HepG2 (cell line): Measurements from ENCODE around the gene APOD. TPM values are rescaled to one million over a fixed set of nuclear protein-coding genes. Genes with fewer than 3 reads are reported as not detected.

Experiments
- ATAC-seq: fragments of 200-7000 bp; cut with Tn5 transposase; 3 replicates; pipeline ENCODE4 v1.9.1; 2020; ENCODE audit warnings: mild to moderate bottlenecking, moderate library complexity
- BruUV-seq: library from RNA; stranded (reverse); fragments of 400-500 nt; replicated peaks from 2 replicates; lab custom pipeline; 2021; lab: Mats Ljungman, UMichigan
- CTCF ChIA-PET: fragments of 300-600 bp; formaldehyde crosslinking; extraction: SDS; loops from one replicate; lab custom pipeline; 2021; ENCODE audit warnings: low total read pairs, inconsistent platforms, low intra/inter-chr PET ratio; lab: Yijun Ruan, JAX
- POLR2A ChIA-PET: fragments of 350-600 bp; sonication (Branson Sonifier 250); formaldehyde crosslinking; loops from one replicate; lab custom pipeline; 2020; ENCODE audit warnings: antibody characterized with exemption, inconsistent platforms; lab: Yijun Ruan, JAX
- DNase-seq: peaks from one replicate; pipeline ENCODE4 v3.0.0-alpha.2; 2015; ENCODE audit warnings: low spot score
- FAIRE-seq: peaks from 3 replicates; lab custom pipeline; 2011; peaks lifted over from hg19 to GRCh38; lab: Jason Lieb, UNC
- H2AFZ ChIP-seq: one replicate; pipeline ENCODE4 v1.6.1; 2011; ENCODE audit warnings: low read length, inconsistent platforms
- H3K27ac ChIP-seq: fragments of 300-600 bp; 3 replicates; pipeline ENCODE4 v1.8.0; 2011; ENCODE audit warnings: mixed run types, mild to moderate bottlenecking, mixed read lengths, low read length, inconsistent platforms; ENCODE audit not compliant: insufficient read depth; ENCODE audit errors: extremely low read length
- H3K27me3 ChIP-seq, 2 experiments: fragments of 200-600 bp in 1 of 2; 2 replicates in 1 of 2; 3 replicates in 1 of 2; pipeline versions ENCODE4 v1.6.0 to v1.8.0; 2011; ENCODE audit warnings: low read length in 2 of 2, mild to moderate bottlenecking in 2 of 2, moderate library complexity in 2 of 2, inconsistent platforms in 1 of 2; ENCODE audit not compliant: insufficient read depth in 2 of 2, control insufficient read depth in 1 of 2
- H3K36me3 ChIP-seq, 2 experiments: fragments of 200-600 bp in 1 of 2; replicated peaks in 1 of 2; 2 replicates in 1 of 2; 3 replicates in 1 of 2; pipeline versions ENCODE4 v1.5.1 to v1.8.0; 2011; ENCODE audit warnings: low read length in 2 of 2, inconsistent platforms in 1 of 2; ENCODE audit not compliant: insufficient read depth in 2 of 2, control insufficient read depth in 1 of 2
- H3K4me1 ChIP-seq: 2 replicates; pipeline ENCODE4 v1.5.1; 2012; ENCODE audit warnings: low read length, inconsistent platforms; ENCODE audit not compliant: insufficient read depth
- H3K4me2 ChIP-seq: 2 replicates; pipeline ENCODE4 v1.6.0; 2011; ENCODE audit warnings: low read depth, low read length, inconsistent platforms
- H3K4me3 ChIP-seq, 3 experiments: fragments of 200-600 bp in 1 of 3; sonication (generic), shearing (Covaris generic) in 1 of 3; replicated peaks in 1 of 3; 2 replicates each; pipeline ENCODE4 v1.5.1; 2011 to 2016; ENCODE audit warnings: low read length in 3 of 3, inconsistent platforms in 2 of 3, low read depth in 2 of 3, mild to moderate bottlenecking in 2 of 3, control low read depth in 1 of 3, mixed read lengths in 1 of 3; ENCODE audit not compliant: insufficient read depth in 1 of 3
- H3K79me2 ChIP-seq: one replicate; pipeline ENCODE4 v1.6.1; 2011; ENCODE audit warnings: low read length, inconsistent platforms; ENCODE audit not compliant: insufficient read depth
- H3K9ac ChIP-seq: 2 replicates; pipeline ENCODE4 v1.6.0; 2011; ENCODE audit warnings: mild to moderate bottlenecking, low read depth, low read length, inconsistent platforms; ENCODE audit not compliant: insufficient read depth
- H3K9me3 ChIP-seq: 2 replicates; pipeline ENCODE4 v1.5.1; 2012; ENCODE audit warnings: mild to moderate bottlenecking, low read length
- H4K20me1 ChIP-seq: 2 replicates; pipeline ENCODE4 v1.6.0; 2011; ENCODE audit warnings: inconsistent platforms, mild to moderate bottlenecking, low read length, moderate library complexity; ENCODE audit not compliant: insufficient read depth
- DMTF1 ChIP-seq: sonication (generic); formaldehyde crosslinking; IDR thresholded peaks from 2 replicates; pipeline ENCODE4 v1.4.0; 2020; ENCODE audit warnings: mild to moderate bottlenecking, missing genetic modification reagents
- HDAC6 ChIP-seq: fragments of 200-600 bp; sonication (generic); IDR thresholded peaks from 2 replicates; pipeline ENCODE4 v1.7.0; 2017; ENCODE audit warnings: mild to moderate bottlenecking, antibody characterized with exemption, low read length, low read depth
- KLF16 ChIP-seq, 2 experiments: sonication (generic) in 1 of 2; formaldehyde crosslinking in 1 of 2; IDR thresholded peaks; 2 replicates each; pipeline versions ENCODE4 v1.6.1 to v1.8.0; 2016 to 2023; ENCODE audit warnings: missing genetic modification reagents in 2 of 2, missing compliant biosample characterization in 1 of 2
- KMT2A ChIP-seq: sonication (generic); formaldehyde crosslinking; IDR thresholded peaks from 2 replicates; pipeline ENCODE4 v1.4.0; 2020; ENCODE audit warnings: missing genetic modification reagents
- SMAD1 ChIP-seq: sonication (generic); formaldehyde crosslinking; IDR thresholded peaks from 2 replicates; pipeline ENCODE4 v1.4.0; 2020; ENCODE audit warnings: missing genetic modification reagents, low read depth, mild to moderate bottlenecking, borderline replicate concordance
- TCF12 ChIP-seq, 2 experiments: fragments of 450-650 bp in 1 of 2; sonication (generic) in 1 of 2; formaldehyde crosslinking in 1 of 2; IDR thresholded peaks; 2 replicates each; pipeline versions ENCODE4 v1.6.1 to v1.8.0; 2017 to 2022; ENCODE audit warnings: antibody characterized with exemption in 1 of 2, mild to moderate bottlenecking in 1 of 2, missing genetic modification reagents in 1 of 2, moderate library complexity in 1 of 2
- ZBTB7A ChIP-seq: sonication (generic); formaldehyde crosslinking; IDR thresholded peaks from 2 replicates; pipeline ENCODE4 v1.8.0; 2022; ENCODE audit warnings: mild to moderate bottlenecking, missing genetic modification reagents
- ZNF335 ChIP-seq: sonication (generic); formaldehyde crosslinking; IDR thresholded peaks from 2 replicates; pipeline ENCODE4 v1.4.0; 2020; ENCODE audit warnings: missing genetic modification reagents
- ZNF597 ChIP-seq: sonication (generic); formaldehyde crosslinking; IDR thresholded peaks from 2 replicates; pipeline ENCODE4 v1.5.0; 2020; ENCODE audit warnings: missing genetic modification reagents
- ZNF609 ChIP-seq: sonication (generic); formaldehyde crosslinking; IDR thresholded peaks from 2 replicates; pipeline ENCODE4 v1.4.0; 2020; ENCODE audit warnings: mild to moderate bottlenecking, missing genetic modification reagents, borderline replicate concordance
- ZNF678 ChIP-seq: sonication (generic); formaldehyde crosslinking; IDR thresholded peaks from 2 replicates; pipeline ENCODE4 v1.4.0; 2020; ENCODE audit warnings: mild to moderate bottlenecking, missing genetic modification reagents
- WGBS: methylation state at CpG from one replicate; pipeline ENCODE4 v1.1.6; 2017; ENCODE audit warnings: low lambda C conversion rate; 5-methylcytosine and 5-hydroxymethylcytosine counted together
- in situ Hi-C: cut with HindIII; loops from 2 replicates; pipeline ENCODE4 v1.10.0; 2017; ENCODE audit warnings: low pct_unique_long_range_greater_than_20kb; ENCODE audit not compliant: extremely low pct_ligation_motif_present
- intact Hi-C: fragments of 100-400 bp; cut with micrococcal nuclease; formaldehyde crosslinking; loops from one replicate; pipeline ENCODE4 v1.10.0; 2022; ENCODE audit not compliant: unreplicated experiment
- polyA plus RNA-seq, 8 experiments: library from polyadenylated mRNA; depleted of rRNA in 3 of 8; stranded (reverse) in 7 of 8; unstranded in 1 of 8; fragments of >200 nt; fragmentation: Illumina TruSeq in 4 of 8; extraction: Trizol in 4 of 8; gene quantifications; 2 replicates each; pipeline versions ENCODE4 v1.2.1 to v1.2.3, GENCODE V29; 2011 to 2016; ENCODE audit warnings: low read depth in 4 of 8, missing spikeins in 1 of 8, mixed read lengths in 1 of 8; ENCODE audit not compliant: insufficient read depth in 1 of 8
- total RNA-seq, 5 experiments: library from RNA; depleted of rRNA; stranded (reverse); fragments of >200 nt; fragmentation: Illumina TruSeq; extraction: Trizol; gene quantifications; 2 replicates each; pipeline ENCODE4 v1.2.3, GENCODE V29; 2016; ENCODE audit warnings: low read depth in 1 of 5
- TF ChIP-seq, protein P1 (sequence below): sonication (generic); formaldehyde crosslinking; IDR thresholded peaks from 2 replicates; pipeline ENCODE4 v1.4.0; 2020; ENCODE audit warnings: mild to moderate bottlenecking, missing genetic modification reagents, borderline replicate concordance

The APOD gene
- total and polyA plus RNA-seq, 2 of the 13 experiments (the other 11 are each of a cell fraction or from before 2014, with no cell fraction given): not detected

DNA sequence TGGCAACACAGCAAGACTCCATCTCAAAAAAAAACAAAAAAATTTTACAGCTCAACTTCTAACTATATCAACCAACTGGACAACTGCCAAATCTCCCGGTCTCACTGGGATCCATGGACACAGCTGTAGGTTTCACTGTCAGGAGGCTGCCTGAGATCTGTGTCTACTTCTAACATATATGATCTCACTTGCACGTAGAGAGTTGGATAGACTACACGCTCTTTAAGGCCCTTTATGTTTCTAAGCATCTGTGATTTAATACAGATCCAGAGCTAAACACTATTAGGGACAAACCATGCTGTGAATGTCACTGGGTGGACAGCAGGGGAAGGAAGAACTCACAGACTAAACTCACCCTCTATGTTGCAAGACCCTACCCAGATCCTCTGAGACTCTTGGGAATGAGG lies 13.0 kb upstream of the APOD start:
- no TSS peak for BruUV-seq
- H3K9ac ChIP-seq: no peak overlapping the region
- POLR2A ChIA-PET: no interaction called here
- TF ChIP-seq SMAD1 (CRISPR knock-in tag): no peak
- TF ChIP-seq ZNF609: no peak
- TF ChIP-seq KLF16 (CRISPR knock-in tag; IDR thresholded peaks at IDR 0.05): no peak
- no peak for TF ChIP-seq HDAC6
- TF ChIP-seq ZBTB7A (CRISPR knock-in tag): no peak
- no peak for TF ChIP-seq ZNF597 (CRISPR knock-in tag)
- TF ChIP-seq ZNF678 (CRISPR knock-in tag): no peak
- TF ChIP-seq ZNF335: no peak
- TF ChIP-seq KMT2A (CRISPR knock-in tag): no peak
- no peak for TF ChIP-seq DMTF1 (CRISPR knock-in tag)
- TF ChIP-seq, protein P1, sequence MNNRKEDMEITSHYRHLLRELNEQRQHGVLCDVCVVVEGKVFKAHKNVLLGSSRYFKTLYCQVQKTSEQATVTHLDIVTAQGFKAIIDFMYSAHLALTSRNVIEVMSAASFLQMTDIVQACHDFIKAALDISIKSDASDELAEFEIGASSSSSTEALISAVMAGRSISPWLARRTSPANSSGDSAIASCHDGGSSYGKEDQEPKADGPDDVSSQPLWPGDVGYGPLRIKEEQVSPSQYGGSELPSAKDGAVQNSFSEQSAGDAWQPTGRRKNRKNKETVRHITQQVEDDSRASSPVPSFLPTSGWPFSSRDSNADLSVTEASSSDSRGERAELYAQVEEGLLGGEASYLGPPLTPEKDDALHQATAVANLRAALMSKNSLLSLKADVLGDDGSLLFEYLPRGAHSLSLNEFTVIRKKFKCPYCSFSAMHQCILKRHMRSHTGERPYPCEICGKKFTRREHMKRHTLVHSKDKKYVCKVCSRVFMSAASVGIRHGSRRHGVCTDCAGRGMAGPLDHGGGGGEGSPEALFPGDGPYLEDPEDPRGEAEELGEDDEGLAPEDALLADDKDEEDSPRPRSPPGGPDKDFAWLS (CRISPR knock-in tag): no peak
- TF ChIP-seq TCF12 (IDR thresholded peaks at IDR 0.05): no peak
- no peak for TF ChIP-seq TCF12 (CRISPR knock-in tag; IDR thresholded peaks at IDR 0.05)
- TF ChIP-seq, all 625 proteins: peak for 0
- Histone ChIP-seq H3K9me3 (no peaks in the 10 kb centered on the region), H3K4me3 (no peak overlapping the region), H4K20me1 (no peaks in the 10 kb centered on the region), H2AFZ (no peak overlapping the region), H3K4me2 (no peak overlapping the region), H3K36me3 (no peaks in the 10 kb centered on the region), H3K27me3 (no peaks in the 10 kb centered on the region; a peak in 1 of 5 replicates), H3K79me2 (no peaks in the 10 kb centered on the region), H3K27ac (no peak overlapping the region), H3K4me1 (peaks cover 6% of the 10 kb centered on the region)
- FAIRE-seq: no peak
- in situ Hi-C loops (no loop called here), intact Hi-C loops (no loop called here)
- no peak for ATAC-seq
- WGBS: 47% methylated on average over 3 of the region's 3 CpGs
- DNase-seq: no peak
- CTCF ChIA-PET: no interaction called here
